Pancreas (tissue), 10 donors: ENCODE data around the gene ABITRAM. TPM values are rescaled to one million over a fixed set of nuclear protein-coding genes. Genes with fewer than 3 reads are reported as not detected.

Source experiments
- ATAC-seq, 4 donors: fragments of 200-7000 bp; cut with Tn5 transposase; one replicate each; pipeline versions ENCODE4 v1.8.0 to v1.9.1; 2020; ENCODE audit warnings: mild to moderate bottlenecking in 4 of 4, moderate library complexity in 4 of 4
- DNase-seq, 6 donors: peaks; one replicate each; pipeline ENCODE4 v3.0.0-alpha.2; 2020
- FAIRE-seq: peaks from 2 replicates; lab custom pipeline; 2012; peaks lifted over from hg19 to GRCh38; lab: Jason Lieb, UNC
- H3K27ac ChIP-seq, 4 donors: fragments of 200-600 bp; sonication (generic); 1 replicate in 3 of 4; 2 replicates in 1 of 4; pipeline versions ENCODE4 v1.5.0 to v1.8.0; 2020
- H3K27me3 ChIP-seq, 4 donors: fragments of 200-600 bp; one replicate each; pipeline ENCODE4 v1.8.0; 2021
- H3K36me3 ChIP-seq, 3 donors: fragments of 200-600 bp; sonication (generic) in 1 of 3; one replicate each; pipeline versions ENCODE4 v1.5.0 to v1.8.0; 2020 to 2021
- H3K4me1 ChIP-seq, 3 donors: fragments of 200-600 bp; one replicate each; pipeline ENCODE4 v1.8.0; 2021
- H3K4me3 ChIP-seq, 4 donors: fragments of 200-600 bp; sonication (generic) in 2 of 4; one replicate each; pipeline versions ENCODE4 v1.5.0 to v1.8.0; 2020 to 2021
- H3K9me3 ChIP-seq, 4 donors: fragments of 200-600 bp; one replicate each; pipeline ENCODE4 v1.8.0; 2021
- CTCF ChIP-seq, 4 donors: fragments of 200-600 bp; sonication (generic) in 3 of 4; IDR thresholded peaks; one replicate each; pipeline versions ENCODE4 v1.5.0 to v1.8.0; 2021; ENCODE audit warnings: antibody characterized with exemption in 4 of 4
- whole genome bisulfite sequencing, 2 donors: extraction: QIAGEN DNeasy Blood & Tissue Kit; methylation state at CpG; one replicate each; pipeline ENCODE4 v1.1.7; 2013; 5-methylcytosine and 5-hydroxymethylcytosine counted together
- intact Hi-C, 3 donors: fragments of 100-400 bp; cut with DNase I; formaldehyde crosslinking; loops; one replicate each; pipeline versions ENCODE4 v1.11.1 to v1.14.2; 2022
- polyA plus RNA-seq, 2 donors: library from polyadenylated mRNA; stranded (reverse); fragments of 200-250 nt; gene quantifications; one replicate each; pipeline ENCODE4 v1.2.3, GENCODE V29; 2013
- total RNA-seq, 6 donors: library from RNA; stranded (reverse); fragmentation: NEBNext Ultra II Directional in 4 of 6; extraction: Animal tissue kit (Norgen Biotek cat#: 25700) in 4 of 6; gene quantifications; one replicate each; pipeline versions ENCODE4 v1.2.1 to v1.2.4, GENCODE V29; 2021 to 2023
- donor health status: healthy with polysubstance abuse.
- donor health status: DM: no; HTN: no; CAD: no; lungs with moderate emphysema.
- donor health status: DM: no; HTN: no; CAD: no.
- donor health status: control.
- donor health status: control.
- donor health status: Bipolar disorder and iron deficiency.
- donor health status: DM: yes; HTN: yes; CAD: no.
- donor health status: DM: no; HTN: no; CAD: no.
- donor health status: DM: no; HTN: no; CAD: no.
- donor health status: DM: yes; HTN: yes; CAD: no.

Gene ABITRAM
- total and polyA plus RNA-seq, 8 donors: 5.7 to 8.1 (median 7.3) TPM

GRCh38 chr9:108928386-108928785 lies 5.8 kb upstream of the ABITRAM start:
- H3K4me1 ChIP-seq: peaks cover 0 to 10% (median 7%) of the 10 kb centered on the region in 3 donors
- no peak for ATAC-seq
- intact Hi-C loops: no loop called here

GRCh38 chr9:108933231-108933717 lies 926 bp upstream of the ABITRAM start:
- DNase-seq: peak in 1 of 6 donors; percentile 10
- intact Hi-C loops: no loop called here
- Histone ChIP-seq H3K36me3 (no peaks in the 10 kb centered on the region), H3K9me3 (no peaks in the 10 kb centered on the region), H3K4me3 (peak overlapping the region; percentile 54 to 93 (median 88)), H3K27me3 (no peaks in the 10 kb centered on the region), H3K27ac (peak overlapping the region; percentile 77 to 94 (median 91)), H3K4me1 (peaks cover 6 to 18% (median 7%) of the 10 kb centered on the region in 3 donors)
- ATAC-seq: no peak
- FAIRE-seq: no peak
- TF ChIP-seq CTCF (IDR thresholded peaks at IDR 0.05): no peak
- WGBS, 2 donors: 0% methylated on average over 25 of the region's 25 CpGs

More at GRCh38 chr9:108928386-108928785, 5.8 kb upstream of the ABITRAM start:
- DNase-seq (no peak), FAIRE-seq (no peak)
- Histone ChIP-seq H3K9me3 (no peaks in the 10 kb centered on the region), H3K27ac (no peak overlapping the region), H3K36me3 (peaks cover 0 to 25% (median 3%) of the 10 kb centered on the region in 3 donors), H3K27me3 (no peaks in the 10 kb centered on the region), H3K4me3 (no peak overlapping the region)
- no peak for TF ChIP-seq CTCF (IDR thresholded peaks at IDR 0.05)
- WGBS, 2 donors: 90 to 93% methylated on average over 2 of the region's 2 CpGs

- peak; percentile 88 to 95 (median 90) for ATAC-seq
- 0 to 2% methylated on average over 40 to 48 of the region's 48 CpGs for WGBS, 2 donors
- H3K9me3 ChIP-seq: no peaks in the 10 kb centered on the region
- peak within 1 kb of the TSS; percentile 54 to 93 (median 88) for H3K4me3 ChIP-seq
- TF ChIP-seq CTCF (IDR thresholded peaks at IDR 0.05): no peak
- peak within 1 kb of the TSS; percentile 77 to 94 (median 91) for H3K27ac ChIP-seq
- no peak for FAIRE-seq
- no peaks in the 10 kb centered on the region for H3K27me3 ChIP-seq
- intact Hi-C loops: no loop called here
- H3K4me1 ChIP-seq: peaks cover 6 to 18% (median 7%) of the 10 kb centered on the region in 3 donors
- DNase-seq: peak; percentile 89 to 96 (median 94)
- H3K36me3 ChIP-seq: no peaks in the 10 kb centered on the region
Measured at GRCh38 chr9:108933718-108934322, 380 bp upstream of the ABITRAM start, which contains the start of gene ELP1. Gene ELP1, minus strand, starts transcription at chr9:108934124. Its CDS starts 2,978 bp downstream, at chr9:108931146.

- no peaks in the 10 kb centered on the region for H3K27me3 ChIP-seq
- peaks cover 3 to 12% (median 6%) of the 10 kb centered on the region in 3 donors for H3K4me1 ChIP-seq
- TF ChIP-seq CTCF (IDR thresholded peaks at IDR 0.05): no peak
- no peak overlapping the region for H3K27ac ChIP-seq
- no peak overlapping the region for H3K4me3 ChIP-seq
- H3K9me3 ChIP-seq: no peaks in the 10 kb centered on the region
- no peak for DNase-seq
- peaks cover 0 to 20% (median 3%) of the 10 kb centered on the region in 3 donors for H3K36me3 ChIP-seq
- ATAC-seq: no peak
- intact Hi-C loops: no loop called here
- WGBS, 2 donors: 91 to 92% methylated on average over 5 of the region's 5 CpGs
- FAIRE-seq: no peak
Measured at GRCh38 chr9:108937561-108938305, 3.5 kb downstream of the ABITRAM start.
